Measurements from ENCODE around the gene MASP2.

- no peak for TF ChIP-seq SRF (IDR thresholded peaks at IDR 0.05; ENCODE audit: low read depth)
- no peak for TF ChIP-seq POLR2A (IDR thresholded peaks at IDR 0.05; ENCODE audit: borderline replicate concordance, extremely low read depth, insufficient read depth, insufficient read length)
- TF ChIP-seq POLR2AphosphoS5 (IDR thresholded peaks at IDR 0.05; ENCODE audit: low read depth, low read length), result no peak
- no peak for TF ChIP-seq CTCF (IDR thresholded peaks at IDR 0.05 in 2 of 3, conservative IDR thresholded peaks at IDR 0.05 in 1 of 3; ENCODE audit: borderline replicate concordance in 1 of 3, insufficient read depth in 1 of 3, low read depth in 2 of 3, low read length in 2 of 3)
- TF ChIP-seq SIN3A (IDR thresholded peaks at IDR 0.05; ENCODE audit: low read depth), result no peak
- no peak for TF ChIP-seq CEBPB (IDR thresholded peaks at IDR 0.05; ENCODE audit: low read depth)
- no peak for TF ChIP-seq FOSL1 (IDR thresholded peaks at IDR 0.05; ENCODE audit: low read depth)
- TF ChIP-seq ZNF274 (IDR thresholded peaks at IDR 0.05; ENCODE audit: low read depth, low read length), result no peak
- no peak for TF ChIP-seq EZH2 (IDR thresholded peaks at IDR 0.05)
- TF ChIP-seq YY1 (IDR thresholded peaks at IDR 0.05; ENCODE audit: extremely low read depth, insufficient replicate concordance, low read depth, low read length), result no peak
Measured at GRCh38 chr1:11080931-11081330, 33.9 kb upstream of the MASP2 start.
